ENCODE measurements around the gene LDHD.
A peak's percentile ranks its signal among the peaks of the same experiment; 100 is the strongest.

DNA sequence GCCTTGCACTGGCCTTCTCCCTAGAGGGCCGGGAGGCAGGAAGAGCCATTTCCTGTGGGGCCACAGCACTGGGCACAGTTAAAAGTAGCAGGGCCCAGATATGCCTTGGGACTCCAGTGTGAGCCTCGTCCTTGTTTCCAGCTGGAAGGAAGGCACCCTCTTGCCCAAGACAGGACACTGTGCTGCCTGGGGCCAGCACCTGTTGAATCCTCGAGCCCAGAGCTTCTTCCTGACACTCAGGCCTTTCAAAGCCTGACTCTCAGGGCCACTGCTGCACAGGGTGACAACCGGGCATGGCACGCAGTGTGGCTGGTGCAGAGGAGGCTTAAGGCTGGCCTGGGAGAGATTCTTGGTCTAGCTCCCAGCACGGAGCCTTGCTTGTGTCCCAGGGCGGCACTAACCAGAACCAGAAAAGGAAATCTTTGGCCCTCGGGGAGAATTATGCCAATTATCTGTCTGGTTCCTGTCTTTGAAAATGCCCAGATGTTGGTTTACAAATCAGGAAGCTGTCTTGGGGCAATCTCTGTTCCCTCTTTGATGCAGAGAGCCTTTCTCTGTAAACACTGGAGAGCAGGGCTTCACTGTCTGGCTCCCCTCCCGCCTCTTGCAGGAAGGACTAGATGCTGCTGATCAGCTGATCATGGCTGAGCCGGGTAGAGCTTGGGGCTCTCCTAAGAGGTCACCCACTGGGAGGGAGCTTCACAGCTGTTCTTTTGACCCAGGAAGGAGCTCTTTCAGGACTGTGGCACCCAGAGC, 11.1 kb downstream of the LDHD start:
- TF ChIP-seq, protein P1, sequence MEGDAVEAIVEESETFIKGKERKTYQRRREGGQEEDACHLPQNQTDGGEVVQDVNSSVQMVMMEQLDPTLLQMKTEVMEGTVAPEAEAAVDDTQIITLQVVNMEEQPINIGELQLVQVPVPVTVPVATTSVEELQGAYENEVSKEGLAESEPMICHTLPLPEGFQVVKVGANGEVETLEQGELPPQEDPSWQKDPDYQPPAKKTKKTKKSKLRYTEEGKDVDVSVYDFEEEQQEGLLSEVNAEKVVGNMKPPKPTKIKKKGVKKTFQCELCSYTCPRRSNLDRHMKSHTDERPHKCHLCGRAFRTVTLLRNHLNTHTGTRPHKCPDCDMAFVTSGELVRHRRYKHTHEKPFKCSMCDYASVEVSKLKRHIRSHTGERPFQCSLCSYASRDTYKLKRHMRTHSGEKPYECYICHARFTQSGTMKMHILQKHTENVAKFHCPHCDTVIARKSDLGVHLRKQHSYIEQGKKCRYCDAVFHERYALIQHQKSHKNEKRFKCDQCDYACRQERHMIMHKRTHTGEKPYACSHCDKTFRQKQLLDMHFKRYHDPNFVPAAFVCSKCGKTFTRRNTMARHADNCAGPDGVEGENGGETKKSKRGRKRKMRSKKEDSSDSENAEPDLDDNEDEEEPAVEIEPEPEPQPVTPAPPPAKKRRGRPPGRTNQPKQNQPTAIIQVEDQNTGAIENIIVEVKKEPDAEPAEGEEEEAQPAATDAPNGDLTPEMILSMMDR (IDR thresholded peaks at IDR 0.05) = no peak
- TF ChIP-seq POLR2AphosphoS5 (IDR thresholded peaks at IDR 0.05; ENCODE audit: insufficient read depth in 1 of 2, low read depth in 1 of 2) (peak in 1 of 2 donors; percentile 46), POLR2A (IDR thresholded peaks at IDR 0.05) (no peak)

Measured in vagina (tissue), 2 donors.